Endodermal cell (in vitro differentiated cells): Measurements from ENCODE around the gene PINLYP. TPM values are rescaled to one million over a fixed set of nuclear protein-coding genes. Genes with fewer than 3 reads are reported as not detected.

Experiments used
- DNase-seq: peaks from one replicate; pipeline ENCODE4 v3.0.0-alpha.2; 2017
- H3K27ac ChIP-seq: 2 replicates; pipeline ENCODE4 v1.5.1; 2013; ENCODE audit warnings: mild to moderate bottlenecking, low read depth, low read length, moderate library complexity
- H3K27me3 ChIP-seq: 2 replicates; pipeline ENCODE4 v1.6.1; 2013; ENCODE audit warnings: mild to moderate bottlenecking, low read length, moderate library complexity; ENCODE audit not compliant: insufficient read depth, control insufficient read depth, poor library complexity, severe bottlenecking
- H3K36me3 ChIP-seq: 2 replicates; pipeline ENCODE4 v1.7.0; 2013; ENCODE audit warnings: mild to moderate bottlenecking, low read length, moderate library complexity; ENCODE audit not compliant: control insufficient read depth, insufficient read depth
- H3K4me1 ChIP-seq: one replicate; pipeline ENCODE4 v1.7.0; 2013; ENCODE audit warnings: low read length; ENCODE audit not compliant: control insufficient read depth, insufficient read depth
- H3K4me3 ChIP-seq: 2 replicates; pipeline ENCODE4 v1.5.1; 2013; ENCODE audit warnings: mild to moderate bottlenecking, low read length, moderate library complexity
- H3K9ac ChIP-seq: 2 replicates; pipeline ENCODE4 v1.6.1; 2013; ENCODE audit warnings: mild to moderate bottlenecking, low read length, moderate library complexity; ENCODE audit not compliant: poor library complexity, severe bottlenecking; ENCODE audit errors: extremely low read depth
- H3K9me3 ChIP-seq: 2 replicates; pipeline ENCODE4 v1.6.1; 2013; ENCODE audit warnings: mild to moderate bottlenecking, low read length, moderate library complexity; ENCODE audit not compliant: control insufficient read depth
- H3K27ac Mint-ChIP-seq: 2 replicates; pipeline ENCODE4 v1.8.0; 2020; ENCODE audit warnings: mixed read lengths
- H3K27me3 Mint-ChIP-seq: 2 replicates; pipeline ENCODE4 v1.8.0; 2021; ENCODE audit warnings: mild to moderate bottlenecking, mixed read lengths; ENCODE audit not compliant: insufficient read depth
- H3K36me3 Mint-ChIP-seq: 2 replicates; pipeline ENCODE4 v1.8.0; 2020; ENCODE audit warnings: low read depth, mixed read lengths
- H3K4me1 Mint-ChIP-seq: 2 replicates; pipeline ENCODE4 v1.8.0; 2020; ENCODE audit warnings: mixed read lengths
- H3K4me3 Mint-ChIP-seq: 2 replicates; pipeline ENCODE4 v1.8.0; 2020; ENCODE audit warnings: mild to moderate bottlenecking, moderate library complexity, mixed read lengths
- H3K9me3 Mint-ChIP-seq: 2 replicates; pipeline ENCODE4 v1.8.0; 2020; ENCODE audit warnings: mild to moderate bottlenecking, mixed read lengths
- CTCF ChIP-seq: fragments of 200-600 bp; sonication (generic); conservative IDR thresholded peaks from 2 replicates; pipeline ENCODE4 v1.5.0; 2021; ENCODE audit warnings: antibody characterized with exemption, mild to moderate bottlenecking
- WGBS, 2 experiments: methylation state at CpG; one replicate each; pipeline versions ENCODE4 v1.1.5 to v1.1.7; 2013; ENCODE audit warnings: missing lambda C conversion rate in 2 of 2, mixed read lengths in 1 of 2; ENCODE audit not compliant: insufficient coverage in 1 of 2, insufficient read length in 1 of 2; 5-methylcytosine and 5-hydroxymethylcytosine counted together
- total RNA-seq, 2 donors: library from RNA; stranded (reverse); fragmentation: NEBNext Ultra II Directional in 1 of 2; extraction: Animal tissue kit (Norgen Biotek cat#: 25700) in 1 of 2; gene quantifications; 2 replicates in 1 of 2; 3 replicates in 1 of 2; pipeline ENCODE4 v1.2.1, GENCODE V29; 2021

Gene PINLYP
- total RNA-seq, 2 donors from 2014 or later = 7.7 to 12.2 TPM

GRCh38 chr19:43625918-43626579 is 50.4 kb downstream of the PINLYP start:
- DNase-seq = peak; percentile 81
- Histone ChIP-seq H3K36me3 (peaks cover 13% of the 10 kb centered on the region), H3K9ac (no peak overlapping the region), H3K27ac (no peak overlapping the region), H3K9me3 (no peaks in the 10 kb centered on the region), H3K27me3 (no peaks in the 10 kb centered on the region), H3K4me1 (no peaks in the 10 kb centered on the region), H3K4me3 (no peak overlapping the region)
- Mint-ChIP-seq H3K9me3 (no peaks in the 10 kb centered on the region), H3K27ac (no peak overlapping the region), H3K4me1 (no peaks in the 10 kb centered on the region), H3K4me3 (no peak overlapping the region), H3K36me3 (peaks cover 13% of the 10 kb centered on the region), H3K27me3 (peaks cover 42% of the 10 kb centered on the region)
- TF ChIP-seq CTCF = no peak
- WGBS, 2 experiments = 92 to 93% methylated on average over 19 to 30 of the region's 32 CpGs

- no peaks in the 10 kb centered on the region for H3K9me3 ChIP-seq
- H3K9ac ChIP-seq = no peak overlapping the region
- no peaks in the 10 kb centered on the region for H3K4me1 ChIP-seq
- no peak overlapping the region for H3K4me3 ChIP-seq
- no peak for TF ChIP-seq CTCF
- 92 to 93% methylated on average over 12 to 17 of the region's 17 CpGs for WGBS, 2 experiments
- Mint-ChIP-seq H3K27ac (no peak overlapping the region), H3K9me3 (no peaks in the 10 kb centered on the region), H3K36me3 (peaks cover 13% of the 10 kb centered on the region), H3K27me3 (peaks cover 47% of the 10 kb centered on the region), H3K4me3 (no peak overlapping the region), H3K4me1 (no peaks in the 10 kb centered on the region)
- H3K36me3 ChIP-seq = peaks cover 13% of the 10 kb centered on the region
- H3K27me3 ChIP-seq = no peaks in the 10 kb centered on the region
- no peak for DNase-seq
- no peak overlapping the region for H3K27ac ChIP-seq
These were observed 51.2 kb downstream of the PINLYP start for GRCh38 chr19:43626838-43627237.

- WGBS, 2 experiments = 88 to 100% methylated on average over 2 to 3 of the region's 3 CpGs
- Histone ChIP-seq H3K4me3 (no peak overlapping the region), H3K27ac (no peak overlapping the region), H3K4me1 (no peaks in the 10 kb centered on the region), H3K9ac (no peak overlapping the region), H3K36me3 (peaks cover 10% of the 10 kb centered on the region), H3K9me3 (no peaks in the 10 kb centered on the region), H3K27me3 (no peaks in the 10 kb centered on the region)
- no peak for DNase-seq
- Mint-ChIP-seq H3K36me3 (peaks cover 10% of the 10 kb centered on the region), H3K9me3 (no peaks in the 10 kb centered on the region), H3K4me1 (no peaks in the 10 kb centered on the region), H3K27me3 (peaks cover 65% of the 10 kb centered on the region), H3K4me3 (no peak overlapping the region), H3K27ac (no peak overlapping the region)
- no peak for TF ChIP-seq CTCF
These were observed 53.2 kb downstream of the PINLYP start for GRCh38 chr19:43628646-43629326.
